ENCODE results near the gene ZNF630. TPM values are rescaled to one million over a fixed set of nuclear protein-coding genes. Genes with fewer than 3 reads are reported as not detected.

The ZNF630 gene
- total RNA-seq, 1 donor from 2014 or later: 0.75 TPM

GRCh38 chrX:48068096-48068887 is 3.1 kb downstream of the ZNF630 start:
- no peak for DNase-seq (ENCODE audit: low read depth)

DNA sequence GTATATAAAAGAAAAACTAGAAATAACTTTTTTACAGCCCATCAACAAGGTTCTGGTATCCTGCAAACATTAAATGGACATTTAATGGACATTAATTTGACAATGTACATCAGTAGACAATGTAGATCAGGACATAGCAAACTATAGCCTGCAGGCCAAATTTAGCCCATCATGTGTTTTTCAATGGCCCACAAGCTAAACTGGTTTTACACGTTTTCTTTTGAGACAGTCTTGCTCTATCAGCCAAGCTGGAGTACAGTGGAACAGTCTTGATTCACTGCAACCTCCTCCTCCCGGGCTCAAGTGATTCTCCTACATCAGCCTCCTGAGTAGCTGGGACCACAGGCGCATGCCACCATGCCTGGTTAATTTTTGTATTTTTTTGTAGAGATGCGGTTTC is 7.2 kb downstream of the ZNF630 start:
- TF ChIP-seq, protein P1, sequence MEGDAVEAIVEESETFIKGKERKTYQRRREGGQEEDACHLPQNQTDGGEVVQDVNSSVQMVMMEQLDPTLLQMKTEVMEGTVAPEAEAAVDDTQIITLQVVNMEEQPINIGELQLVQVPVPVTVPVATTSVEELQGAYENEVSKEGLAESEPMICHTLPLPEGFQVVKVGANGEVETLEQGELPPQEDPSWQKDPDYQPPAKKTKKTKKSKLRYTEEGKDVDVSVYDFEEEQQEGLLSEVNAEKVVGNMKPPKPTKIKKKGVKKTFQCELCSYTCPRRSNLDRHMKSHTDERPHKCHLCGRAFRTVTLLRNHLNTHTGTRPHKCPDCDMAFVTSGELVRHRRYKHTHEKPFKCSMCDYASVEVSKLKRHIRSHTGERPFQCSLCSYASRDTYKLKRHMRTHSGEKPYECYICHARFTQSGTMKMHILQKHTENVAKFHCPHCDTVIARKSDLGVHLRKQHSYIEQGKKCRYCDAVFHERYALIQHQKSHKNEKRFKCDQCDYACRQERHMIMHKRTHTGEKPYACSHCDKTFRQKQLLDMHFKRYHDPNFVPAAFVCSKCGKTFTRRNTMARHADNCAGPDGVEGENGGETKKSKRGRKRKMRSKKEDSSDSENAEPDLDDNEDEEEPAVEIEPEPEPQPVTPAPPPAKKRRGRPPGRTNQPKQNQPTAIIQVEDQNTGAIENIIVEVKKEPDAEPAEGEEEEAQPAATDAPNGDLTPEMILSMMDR (IDR thresholded peaks at IDR 0.05; ENCODE audit: insufficient read depth, low read length, poor library complexity, severe bottlenecking): no peak
- H3K4me3 ChIP-seq (ENCODE audit: low read depth, low read length): no peak overlapping the region
- DNase-seq (ENCODE audit: low read depth): no peak
- no peaks in the 10 kb centered on the region for H3K27me3 ChIP-seq (ENCODE audit: control insufficient read depth, insufficient read depth, low read length)
- no peaks in the 10 kb centered on the region for H3K36me3 ChIP-seq (ENCODE audit: control insufficient read depth, insufficient read depth, low read length)

More at GRCh38 chrX:48068096-48068887, 3.1 kb downstream of the ZNF630 start:
- H3K27me3 ChIP-seq (ENCODE audit: control insufficient read depth, insufficient read depth, low read length): no peaks in the 10 kb centered on the region
- no peak overlapping the region for H3K4me3 ChIP-seq (ENCODE audit: low read depth, low read length)
- TF ChIP-seq, protein P1 (IDR thresholded peaks at IDR 0.05; ENCODE audit: insufficient read depth, low read length, poor library complexity, severe bottlenecking): no peak
- no peaks in the 10 kb centered on the region for H3K36me3 ChIP-seq (ENCODE audit: control insufficient read depth, insufficient read depth, low read length)

DNA sequence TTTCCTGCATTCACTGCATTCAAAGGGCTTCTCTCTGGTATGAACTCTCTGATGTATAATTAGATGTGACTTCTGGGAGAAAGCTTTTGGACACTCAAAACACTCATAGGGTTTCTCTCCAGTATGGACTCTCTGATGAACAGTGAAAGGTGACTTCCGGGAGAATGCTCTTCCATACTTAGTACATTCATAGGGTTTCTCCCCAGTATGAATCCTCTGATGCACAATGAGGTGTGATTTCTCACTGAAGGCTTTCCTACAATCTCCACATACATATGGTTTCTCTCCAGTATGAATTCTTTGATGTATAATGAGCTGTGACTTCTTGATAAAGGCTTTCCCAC is 12.2 kb downstream of the ZNF630 start:
- no peak for DNase-seq (ENCODE audit: low read depth)
- Histone ChIP-seq H3K36me3 (ENCODE audit: control insufficient read depth, insufficient read depth, low read length) (no peaks in the 10 kb centered on the region), H3K4me3 (ENCODE audit: low read depth, low read length) (no peak overlapping the region), H3K27me3 (ENCODE audit: control insufficient read depth, insufficient read depth, low read length) (no peaks in the 10 kb centered on the region)
- TF ChIP-seq, protein P1 (IDR thresholded peaks at IDR 0.05; ENCODE audit: insufficient read depth, low read length, poor library complexity, severe bottlenecking): no peak

- H3K27me3 ChIP-seq (ENCODE audit: control insufficient read depth, insufficient read depth, low read length): no peaks in the 10 kb centered on the region
- TF ChIP-seq, protein P1 (IDR thresholded peaks at IDR 0.05; ENCODE audit: insufficient read depth, low read length, poor library complexity, severe bottlenecking): no peak
Measured at GRCh38 chrX:48058621-48059295, 12.7 kb downstream of the ZNF630 start.

GRCh38 chrX:48046846-48047245 is 24.6 kb downstream of the ZNF630 start:
- Histone ChIP-seq H3K36me3 (ENCODE audit: control insufficient read depth, insufficient read depth, low read length) (no peaks in the 10 kb centered on the region), H3K27me3 (ENCODE audit: control insufficient read depth, insufficient read depth, low read length) (no peaks in the 10 kb centered on the region), H3K4me3 (ENCODE audit: low read depth, low read length) (no peak overlapping the region)
- no peak for DNase-seq (ENCODE audit: low read depth)
- TF ChIP-seq, protein P1 (IDR thresholded peaks at IDR 0.05; ENCODE audit: insufficient read depth, low read length, poor library complexity, severe bottlenecking): no peak

More at GRCh38 chrX:48058621-48059295, 12.7 kb downstream of the ZNF630 start:
- no peak overlapping the region for H3K4me3 ChIP-seq (ENCODE audit: low read depth, low read length)
- DNase-seq (ENCODE audit: low read depth): no peak
- H3K36me3 ChIP-seq (ENCODE audit: control insufficient read depth, insufficient read depth, low read length): no peaks in the 10 kb centered on the region

Data from kidney epithelial cell (primary cell).